A673 (cell line): Measurements from ENCODE around the gene CDC25A. TPM values are rescaled to one million over a fixed set of nuclear protein-coding genes. Genes with fewer than 3 reads are reported as not detected.

Experiments
- BruUV-seq: library from RNA; stranded (reverse); fragments of 400-500 nt; replicated peaks from 2 replicates; lab custom pipeline; 2021; lab: Mats Ljungman, UMichigan
- CTCF ChIA-PET: fragments of 300-600 bp; sonication (Branson Sonifier 250); formaldehyde crosslinking; loops from one replicate; lab custom pipeline; 2022; ENCODE audit warnings: antibody characterized with exemption; lab: Charles Lee
- POLR2A ChIA-PET: fragments of 300-600 bp; sonication (Branson Sonifier 250); formaldehyde crosslinking; loops from one replicate; lab custom pipeline; 2022; ENCODE audit warnings: antibody characterized with exemption; ENCODE audit not compliant: low non-redundant PET; lab: Charles Lee
- DNase-seq: peaks from one replicate; pipeline ENCODE4 v3.0.0-alpha.2; 2015; ENCODE audit warnings: low spot score
- H3K27ac ChIP-seq: fragments of 200-600 bp; sonication (generic); 2 replicates; pipeline ENCODE4 v1.5.1; 2016; ENCODE audit warnings: mixed run types, low read depth, mild to moderate bottlenecking, mixed read lengths, antibody characterized with exemption, low read length; ENCODE audit not compliant: poor library complexity, severe bottlenecking
- H3K27me3 ChIP-seq: fragments of 200-600 bp; sonication (generic); replicated peaks from 2 replicates; pipeline ENCODE4 v1.6.1; 2017; ENCODE audit warnings: mixed run types, low read depth, mild to moderate bottlenecking, mixed read lengths, antibody characterized with exemption, low read length; ENCODE audit not compliant: insufficient read depth, poor library complexity
- H3K36me3 ChIP-seq: fragments of 200-600 bp; sonication (generic); 2 replicates; pipeline ENCODE4 v1.6.1; 2016; ENCODE audit warnings: mixed run types, mild to moderate bottlenecking, mixed read lengths, antibody characterized with exemption, low read length; ENCODE audit not compliant: insufficient read depth, poor library complexity, severe bottlenecking
- H3K4me1 ChIP-seq: fragments of 200-600 bp; sonication (generic); 2 replicates; pipeline ENCODE4 v1.6.1; 2017; ENCODE audit warnings: mixed run types, mild to moderate bottlenecking, mixed read lengths, antibody characterized with exemption, low read length; ENCODE audit not compliant: insufficient read depth, poor library complexity, severe bottlenecking
- H3K4me3 ChIP-seq: fragments of 200-600 bp; sonication (generic); 2 replicates; pipeline ENCODE4 v1.5.1; 2016; ENCODE audit warnings: low read depth, mixed run types, mild to moderate bottlenecking, mixed read lengths, low read length; ENCODE audit not compliant: poor library complexity, severe bottlenecking
- H3K9me3 ChIP-seq: fragments of 200-600 bp; sonication (generic); 2 replicates; pipeline ENCODE4 v1.6.1; 2016; ENCODE audit warnings: mixed run types, low read depth, mild to moderate bottlenecking, mixed read lengths, antibody characterized with exemption, low read length; ENCODE audit not compliant: poor library complexity, severe bottlenecking
- CTCF ChIP-seq: fragments of 300-800, 200-600 bp; sonication (generic); conservative IDR thresholded peaks from 2 replicates; pipeline ENCODE4 v1.5.1; 2017; ENCODE audit warnings: low read depth, mild to moderate bottlenecking, antibody characterized with exemption, low read length, moderate library complexity, mixed read lengths
- EZH2 ChIP-seq: fragments of 200-600 bp; sonication (generic); IDR thresholded peaks from 2 replicates; pipeline ENCODE4 v1.6.1; 2017; ENCODE audit warnings: borderline replicate concordance, low read depth, mild to moderate bottlenecking, mixed read lengths, antibody characterized with exemption, low read length; ENCODE audit not compliant: poor library complexity, severe bottlenecking
- intact Hi-C: fragments of 100-400 bp; cut with micrococcal nuclease; formaldehyde crosslinking; loops from one replicate; pipeline ENCODE4 v1.10.0; 2022; ENCODE audit not compliant: unreplicated experiment
- total RNA-seq: library from RNA; stranded (reverse); gene quantifications from 2 replicates; pipeline ENCODE4 v1.2.3, GENCODE V29; 2021

The CDC25A gene
- total RNA-seq, 1 experiment from 2014 or later, result 34.6 TPM

DNA sequence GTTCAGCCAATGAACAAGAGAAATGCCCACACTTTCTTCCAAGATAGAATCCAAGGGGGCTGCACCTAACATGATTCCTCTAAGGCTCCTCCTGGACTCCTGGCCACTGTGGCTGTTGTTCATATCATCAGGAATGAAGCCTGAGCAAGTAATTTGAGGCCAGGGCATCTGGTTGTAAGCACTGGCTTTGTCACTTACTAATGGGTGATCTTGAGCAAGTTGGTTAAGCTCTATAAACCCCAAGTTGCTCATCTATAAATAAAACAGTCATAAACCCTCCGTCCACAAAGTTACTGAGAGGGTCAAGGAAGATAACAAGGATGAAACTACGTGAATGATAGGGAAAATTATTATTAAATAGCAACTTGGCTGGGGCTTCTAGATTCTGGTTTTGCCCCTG lies 58.3 kb downstream of the CDC25A start:
- no TSS peak for BruUV-seq
- POLR2A ChIA-PET, result no interaction called here
- Histone ChIP-seq H3K9me3 (no peaks in the 10 kb centered on the region), H3K27me3 (no peaks in the 10 kb centered on the region), H3K36me3 (no peaks in the 10 kb centered on the region), H3K27ac (no peak overlapping the region), H3K4me1 (no peaks in the 10 kb centered on the region), H3K4me3 (no peak overlapping the region)
- no peak for DNase-seq
- CTCF ChIA-PET, result no interaction called here
- TF ChIP-seq CTCF, result no peak
- no peak for TF ChIP-seq EZH2
- intact Hi-C loops, result no loop called here

GRCh38 chr3:48128774-48129173 lies 59.4 kb downstream of the CDC25A start:
- Histone ChIP-seq H3K4me1 (no peaks in the 10 kb centered on the region), H3K9me3 (no peaks in the 10 kb centered on the region), H3K4me3 (no peak overlapping the region), H3K36me3 (no peaks in the 10 kb centered on the region), H3K27me3 (no peaks in the 10 kb centered on the region), H3K27ac (no peak overlapping the region)
- ChIA-PET POLR2A (interaction anchor here (0.7 kb wide), 1 partner anchor 29 kb away, joined by 6 read pairs; no protein-coding TSS in a partner anchor), CTCF (interaction anchor here (0.5 kb wide), 1 partner anchor 340 kb away, joined by 3 read pairs; no protein-coding TSS in a partner anchor)
- no peak for TF ChIP-seq CTCF
- TF ChIP-seq EZH2, result no peak
- no TSS peak for BruUV-seq
- DNase-seq, result no peak
- intact Hi-C loops, result no loop called here

- Histone ChIP-seq H3K27ac (no peak overlapping the region), H3K9me3 (no peaks in the 10 kb centered on the region), H3K4me1 (no peaks in the 10 kb centered on the region), H3K4me3 (no peak overlapping the region), H3K27me3 (no peaks in the 10 kb centered on the region), H3K36me3 (no peaks in the 10 kb centered on the region)
- intact Hi-C loops, result no loop called here
- no TSS peak for BruUV-seq
- no peak for TF ChIP-seq CTCF
- TF ChIP-seq EZH2, result no peak
- ChIA-PET POLR2A (no interaction called here), CTCF (no interaction called here)
- DNase-seq, result no peak
These were observed 62.2 kb downstream of the CDC25A start for GRCh38 chr3:48125886-48126622.
